WTC11 (cell line): Measurements from ENCODE around the gene DUSP3.

ENCODE experiments used
- ZNF232 ChIP-seq: sonication (generic); formaldehyde crosslinking; IDR thresholded peaks from 2 replicates; pipeline ENCODE4 v1.8.0; 2022; ENCODE audit warnings: mild to moderate bottlenecking, missing genetic modification reagents
- TF ChIP-seq, protein P1 (sequence below): fragments of 200-600 bp; IDR thresholded peaks from 2 replicates; pipeline ENCODE4 v1.8.0; 2022; ENCODE audit warnings: antibody characterized with exemption
- TF ChIP-seq, protein P2 (sequence below): sonication (generic); formaldehyde crosslinking; IDR thresholded peaks from 2 replicates; pipeline ENCODE4 v1.8.0; 2022; ENCODE audit warnings: mild to moderate bottlenecking, missing genetic modification reagents
- TF ChIP-seq, protein P3 (sequence below): sonication (generic); formaldehyde crosslinking; IDR thresholded peaks from 2 replicates; pipeline ENCODE4 v1.8.0; 2022; ENCODE audit warnings: missing genetic modification reagents

- TF ChIP-seq, protein P1, sequence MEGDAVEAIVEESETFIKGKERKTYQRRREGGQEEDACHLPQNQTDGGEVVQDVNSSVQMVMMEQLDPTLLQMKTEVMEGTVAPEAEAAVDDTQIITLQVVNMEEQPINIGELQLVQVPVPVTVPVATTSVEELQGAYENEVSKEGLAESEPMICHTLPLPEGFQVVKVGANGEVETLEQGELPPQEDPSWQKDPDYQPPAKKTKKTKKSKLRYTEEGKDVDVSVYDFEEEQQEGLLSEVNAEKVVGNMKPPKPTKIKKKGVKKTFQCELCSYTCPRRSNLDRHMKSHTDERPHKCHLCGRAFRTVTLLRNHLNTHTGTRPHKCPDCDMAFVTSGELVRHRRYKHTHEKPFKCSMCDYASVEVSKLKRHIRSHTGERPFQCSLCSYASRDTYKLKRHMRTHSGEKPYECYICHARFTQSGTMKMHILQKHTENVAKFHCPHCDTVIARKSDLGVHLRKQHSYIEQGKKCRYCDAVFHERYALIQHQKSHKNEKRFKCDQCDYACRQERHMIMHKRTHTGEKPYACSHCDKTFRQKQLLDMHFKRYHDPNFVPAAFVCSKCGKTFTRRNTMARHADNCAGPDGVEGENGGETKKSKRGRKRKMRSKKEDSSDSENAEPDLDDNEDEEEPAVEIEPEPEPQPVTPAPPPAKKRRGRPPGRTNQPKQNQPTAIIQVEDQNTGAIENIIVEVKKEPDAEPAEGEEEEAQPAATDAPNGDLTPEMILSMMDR = no peak
- TF ChIP-seq, protein P2, sequence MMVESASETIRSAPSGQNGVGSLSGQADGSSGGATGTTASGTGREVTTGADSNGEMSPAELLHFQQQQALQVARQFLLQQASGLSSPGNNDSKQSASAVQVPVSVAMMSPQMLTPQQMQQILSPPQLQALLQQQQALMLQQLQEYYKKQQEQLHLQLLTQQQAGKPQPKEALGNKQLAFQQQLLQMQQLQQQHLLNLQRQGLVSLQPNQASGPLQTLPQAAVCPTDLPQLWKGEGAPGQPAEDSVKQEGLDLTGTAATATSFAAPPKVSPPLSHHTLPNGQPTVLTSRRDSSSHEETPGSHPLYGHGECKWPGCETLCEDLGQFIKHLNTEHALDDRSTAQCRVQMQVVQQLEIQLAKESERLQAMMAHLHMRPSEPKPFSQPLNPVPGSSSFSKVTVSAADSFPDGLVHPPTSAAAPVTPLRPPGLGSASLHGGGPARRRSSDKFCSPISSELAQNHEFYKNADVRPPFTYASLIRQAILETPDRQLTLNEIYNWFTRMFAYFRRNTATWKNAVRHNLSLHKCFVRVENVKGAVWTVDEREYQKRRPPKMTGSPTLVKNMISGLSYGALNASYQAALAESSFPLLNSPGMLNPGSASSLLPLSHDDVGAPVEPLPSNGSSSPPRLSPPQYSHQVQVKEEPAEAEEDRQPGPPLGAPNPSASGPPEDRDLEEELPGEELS (CRISPR knock-in tag) = no peak
- TF ChIP-seq ZNF232 = no peak
- TF ChIP-seq, protein P3, sequence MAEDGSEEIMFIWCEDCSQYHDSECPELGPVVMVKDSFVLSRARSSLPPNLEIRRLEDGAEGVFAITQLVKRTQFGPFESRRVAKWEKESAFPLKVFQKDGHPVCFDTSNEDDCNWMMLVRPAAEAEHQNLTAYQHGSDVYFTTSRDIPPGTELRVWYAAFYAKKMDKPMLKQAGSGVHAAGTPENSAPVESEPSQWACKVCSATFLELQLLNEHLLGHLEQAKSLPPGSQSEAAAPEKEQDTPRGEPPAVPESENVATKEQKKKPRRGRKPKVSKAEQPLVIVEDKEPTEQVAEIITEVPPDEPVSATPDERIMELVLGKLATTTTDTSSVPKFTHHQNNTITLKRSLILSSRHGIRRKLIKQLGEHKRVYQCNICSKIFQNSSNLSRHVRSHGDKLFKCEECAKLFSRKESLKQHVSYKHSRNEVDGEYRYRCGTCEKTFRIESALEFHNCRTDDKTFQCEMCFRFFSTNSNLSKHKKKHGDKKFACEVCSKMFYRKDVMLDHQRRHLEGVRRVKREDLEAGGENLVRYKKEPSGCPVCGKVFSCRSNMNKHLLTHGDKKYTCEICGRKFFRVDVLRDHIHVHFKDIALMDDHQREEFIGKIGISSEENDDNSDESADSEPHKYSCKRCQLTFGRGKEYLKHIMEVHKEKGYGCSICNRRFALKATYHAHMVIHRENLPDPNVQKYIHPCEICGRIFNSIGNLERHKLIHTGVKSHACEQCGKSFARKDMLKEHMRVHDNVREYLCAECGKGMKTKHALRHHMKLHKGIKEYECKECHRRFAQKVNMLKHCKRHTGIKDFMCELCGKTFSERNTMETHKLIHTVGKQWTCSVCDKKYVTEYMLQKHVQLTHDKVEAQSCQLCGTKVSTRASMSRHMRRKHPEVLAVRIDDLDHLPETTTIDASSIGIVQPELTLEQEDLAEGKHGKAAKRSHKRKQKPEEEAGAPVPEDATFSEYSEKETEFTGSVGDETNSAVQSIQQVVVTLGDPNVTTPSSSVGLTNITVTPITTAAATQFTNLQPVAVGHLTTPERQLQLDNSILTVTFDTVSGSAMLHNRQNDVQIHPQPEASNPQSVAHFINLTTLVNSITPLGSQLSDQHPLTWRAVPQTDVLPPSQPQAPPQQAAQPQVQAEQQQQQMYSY (CRISPR knock-in tag) = no peak
Measured at GRCh38 chr17:43722870-43723665, 55.7 kb downstream of the DUSP3 start.
